Measurements from ENCODE around the gene SCGB2A2.

GRCh38 chr11:62267050-62267449 lies 2.9 kb upstream of the SCGB2A2 start:
- TF ChIP-seq POLR2AphosphoS5 (IDR thresholded peaks at IDR 0.05; ENCODE audit: low read depth, low read length) (no peak), TAF1 (IDR thresholded peaks at IDR 0.05; ENCODE audit: borderline replicate concordance, insufficient read depth, low read length) (no peak), REST (IDR thresholded peaks at IDR 0.05; ENCODE audit: insufficient read depth in 1 of 2, low read depth in 2 of 2, low read length in 2 of 2) (no peak), SIN3A (IDR thresholded peaks at IDR 0.05; ENCODE audit: borderline replicate concordance, insufficient read depth, low read length) (no peak), FOXP2 (optimal IDR thresholded peaks at IDR 0.05; ENCODE audit: borderline replicate concordance, extremely low read depth, extremely low read length, insufficient read depth) (no peak)
